ENCODE results near the gene PLEKHA7. TPM values are rescaled to one million over a fixed set of nuclear protein-coding genes. Genes with fewer than 3 reads are reported as not detected.

Gene PLEKHA7
- total and polyA plus RNA-seq, 2 of the 8 experiments (the other 6 are each of a cell fraction or from before 2014, with no cell fraction given): 11.4 to 25.6 TPM

DNA sequence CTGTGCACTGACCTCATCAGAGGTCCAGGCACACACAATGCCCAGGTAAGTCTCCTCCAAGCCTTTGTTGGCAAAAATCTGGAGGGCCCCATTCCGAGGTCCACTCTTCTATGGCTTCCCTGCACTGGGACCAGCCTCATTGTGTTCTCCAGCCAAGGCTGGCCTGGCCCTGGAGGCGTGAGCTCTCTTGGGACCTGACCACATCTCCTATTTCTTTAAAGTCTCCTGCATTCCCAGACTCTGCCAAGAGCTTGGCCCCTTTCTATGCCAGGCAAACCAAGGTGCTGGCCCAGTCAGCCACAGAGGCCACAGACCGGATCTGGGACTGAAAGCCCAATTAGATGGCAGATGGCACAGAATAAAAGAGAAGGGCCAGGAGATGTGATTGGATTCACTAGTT is 220.7 kb downstream of the PLEKHA7 start:
- no peak overlapping the region for H3K56ac ChIP-seq (replicated peaks; ENCODE audit: insufficient read length, low read depth, low read length)
- H3K79me2 ChIP-seq (ENCODE audit: control insufficient read depth in 1 of 2, insufficient read depth in 2 of 2, low read length in 2 of 2): no peaks in the 10 kb centered on the region
- no peak overlapping the region for H2BK5ac ChIP-seq (ENCODE audit: low read depth, low read length)
- H3K23me2 ChIP-seq (ENCODE audit: low read depth, low read length): no peaks in the 10 kb centered on the region
- no peaks in the 10 kb centered on the region for H3K9me3 ChIP-seq (ENCODE audit: insufficient read depth in 2 of 2, low read depth in 1 of 2, low read length in 1 of 2)
- POLR2A ChIA-PET (ENCODE audit: partially characterized antibody): interaction anchor here (0.6 to 0.7 kb wide), 2 partner anchors 15 to 296 kb away, joined by 3 to 4 read pairs; no protein-coding TSS in a partner anchor
- no peaks in the 10 kb centered on the region for H3K79me1 ChIP-seq (ENCODE audit: low read depth, low read length)
- peaks cover 0 to 5% of the 10 kb centered on the region in 2 experiments for H4K20me1 ChIP-seq (replicated peaks in 1 of 2; ENCODE audit: control insufficient read depth in 1 of 2, insufficient read depth in 2 of 2, low read length in 2 of 2)
- no peak overlapping the region; the same call in 1 of the 2 replicates for H4K8ac ChIP-seq (ENCODE audit: extremely low read depth, insufficient read depth, low read length)
- H3K4me2 ChIP-seq (ENCODE audit: insufficient read depth in 1 of 2, low read depth in 2 of 2, low read length in 2 of 2): no peak overlapping the region
- no peak overlapping the region for H2AFZ ChIP-seq (ENCODE audit: low read length)
- WGBS, 2 experiments (ENCODE audit: extremely low coverage in 1 of 2, insufficient coverage in 1 of 2, insufficient read length in 1 of 2, insufficient replicate concordance in 2 of 2, low coverage in 1 of 2, low lambda C conversion rate in 2 of 2, missing lambda C conversion rate in 1 of 2): 89% methylated on average over 3 of the region's 3 CpGs; no CpG with 5 or more reads in 1 of the 2 experiments
- no peak overlapping the region for H3K9ac ChIP-seq (replicated peaks in 1 of 4; ENCODE audit: extremely low read depth in 1 of 4, low read depth in 3 of 4, low read length in 3 of 4)
- FAIRE-seq (no peak), DNase-seq (ENCODE audit: low read depth in 1 of 2, low spot score in 2 of 2) (no peak)
- H2BK20ac ChIP-seq (ENCODE audit: low read length): no peak overlapping the region
- CTCF ChIA-PET (ENCODE audit: partially characterized antibody): interaction anchor here (0.6 to 1.7 kb wide), 7 partner anchors 9 to 272 kb away, joined by 3 read pairs; no protein-coding TSS in a partner anchor
- H3K14ac ChIP-seq (ENCODE audit: insufficient read length): no peak overlapping the region
- H3K4me1 ChIP-seq (replicated peaks in 1 of 4; ENCODE audit: control insufficient read depth in 3 of 4, insufficient read depth in 4 of 4, low read length in 3 of 4): no peaks in the 10 kb centered on the region
- no peak overlapping the region for H3K27ac ChIP-seq (ENCODE audit: low read depth, low read length)
- no peak for TF ChIP-seq BACH1 (IDR thresholded peaks at IDR 0.05; ENCODE audit: low read length)
- no peak for TF ChIP-seq HDAC6 (IDR thresholded peaks at IDR 0.05; ENCODE audit: low read depth, low read length)
- no peak for TF ChIP-seq GABPA (IDR thresholded peaks at IDR 0.05; ENCODE audit: borderline replicate concordance, insufficient read depth, low read length)
- no peak for TF ChIP-seq CHD1 (IDR thresholded peaks at IDR 0.05; ENCODE audit: low read depth, low read length)
- TF ChIP-seq, protein P1, sequence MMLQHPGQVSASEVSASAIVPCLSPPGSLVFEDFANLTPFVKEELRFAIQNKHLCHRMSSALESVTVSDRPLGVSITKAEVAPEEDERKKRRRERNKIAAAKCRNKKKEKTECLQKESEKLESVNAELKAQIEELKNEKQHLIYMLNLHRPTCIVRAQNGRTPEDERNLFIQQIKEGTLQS (IDR thresholded peaks at IDR 0.05; ENCODE audit: insufficient read depth, low read depth, low read length): no peak
- TF ChIP-seq TCF12 (IDR thresholded peaks at IDR 0.05; ENCODE audit: low read depth, low read length): no peak
- no peak for TF ChIP-seq TBP (IDR thresholded peaks at IDR 0.05; ENCODE audit: low read depth, low read length)
- H3K18ac ChIP-seq (ENCODE audit: extremely low read depth, low read length): no peak overlapping the region
- no peaks in the 10 kb centered on the region for H3K27me3 ChIP-seq (replicated peaks in 1 of 4; ENCODE audit: control insufficient read depth in 3 of 4, extremely low read depth in 1 of 4, insufficient read depth in 3 of 4, low read length in 3 of 4)
- H2BK120ac ChIP-seq (replicated peaks; ENCODE audit: low read depth, low read length): no peak overlapping the region
- no peak overlapping the region for H3K4me3 ChIP-seq (ENCODE audit: extremely low read depth in 1 of 4, insufficient read depth in 2 of 4, low read depth in 3 of 4, low read length in 4 of 4)
- H3K23ac ChIP-seq (ENCODE audit: insufficient read length): no peak overlapping the region
- no peak overlapping the region for H4K91ac ChIP-seq (replicated peaks; ENCODE audit: insufficient read length, low read length)
- H2BK15ac ChIP-seq (ENCODE audit: low read length): no peak overlapping the region
- H2AK5ac ChIP-seq (ENCODE audit: low read depth, low read length): no peak overlapping the region
- no peak overlapping the region for H4K5ac ChIP-seq (ENCODE audit: insufficient read length, low read depth, low read length)
- H3K4ac ChIP-seq (replicated peaks; ENCODE audit: insufficient read length, low read depth, low read length): no peak overlapping the region
- peaks cover 0 to 14% (median 6%) of the 10 kb centered on the region in 4 experiments; a peak in 3 of 8 replicates for H3K36me3 ChIP-seq (ENCODE audit: control insufficient read depth in 2 of 4, insufficient read depth in 4 of 4, low read length in 3 of 4)
- H2BK12ac ChIP-seq (ENCODE audit: low read depth, low read length): no peak overlapping the region
